Myocyte (in vitro differentiated cells): ENCODE measurements around the gene ZNF827. TPM values are rescaled to one million over a fixed set of nuclear protein-coding genes. Genes with fewer than 3 reads are reported as not detected.

Experiments used
- DNase-seq: peaks from one replicate; pipeline ENCODE4 v3.0.0-alpha.2; 2012; ENCODE audit warnings: low read depth
- polyA plus RNA-seq: library from polyadenylated mRNA; unstranded; fragments of >200 nt; gene quantifications from one replicate; pipeline ENCODE4 v1.2.1, GENCODE V29; 2012; ENCODE audit warnings: missing spikeins
- total RNA-seq: library from RNA; depleted of rRNA; stranded (reverse); fragments of >200 nt; gene quantifications from 2 replicates; pipeline ENCODE4 v1.2.3, GENCODE V29; 2014

The ZNF827 gene
- total RNA-seq, result 8.5 and 10.4 TPM in 2 replicates
- polyA plus RNA-seq, result 10.0 TPM

- peak; percentile 81 for DNase-seq
These were observed at the start of gene ZNF827 for GRCh38 chr4:145938618-145939440. ZNF827 (minus strand) TSS chr4:145938823; CDS start chr4:145938407, 416 bp downstream.

DNA sequence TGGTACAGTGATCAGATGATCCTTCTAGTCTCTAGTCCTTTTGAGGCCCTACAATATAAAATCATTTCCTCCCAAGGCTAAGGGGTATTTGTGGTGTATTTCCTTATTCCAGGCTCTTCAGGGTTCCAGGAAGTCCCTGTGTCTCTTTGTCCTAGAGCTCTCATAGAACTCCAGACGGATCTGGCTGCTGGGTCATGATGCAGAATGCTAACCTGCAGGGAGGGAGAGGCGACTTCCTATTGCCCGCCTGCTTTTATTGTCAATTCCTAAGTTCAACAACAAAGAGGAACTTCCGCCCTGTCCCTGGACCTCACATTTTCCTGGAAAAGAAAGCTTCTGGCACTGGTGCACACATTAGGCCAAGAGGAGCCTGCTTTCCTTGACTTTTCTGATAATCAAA lies 45.9 kb upstream of the ZNF827 start:
- no peak for DNase-seq

GRCh38 chr4:145982791-145983190 lies 44.2 kb upstream of the ZNF827 start:
- no peak for DNase-seq

DNA sequence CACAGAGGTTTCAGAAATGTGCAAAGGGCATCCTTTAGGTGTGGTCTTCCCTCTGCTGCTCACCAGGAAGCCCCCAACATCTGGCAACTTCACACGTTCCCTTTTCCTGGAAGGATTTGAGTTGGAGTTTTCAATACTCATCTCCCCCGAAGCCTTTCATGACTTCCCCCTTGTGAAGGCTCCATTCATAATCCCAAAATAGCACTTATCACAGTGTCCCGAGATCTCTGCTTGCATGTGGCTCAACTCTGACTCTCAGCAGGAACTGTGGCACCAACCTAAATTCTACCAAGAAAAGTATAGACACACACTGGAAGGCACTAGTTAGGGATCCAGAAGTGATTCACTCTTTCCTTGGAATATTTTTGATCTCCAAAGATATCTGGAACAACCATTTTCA lies 40.5 kb upstream of the ZNF827 start:
- no peak for DNase-seq

GRCh38 chr4:145976680-145977079 lies 38.1 kb upstream of the ZNF827 start:
- no peak for DNase-seq

GRCh38 chr4:145960012-145960411 lies 21.4 kb upstream of the ZNF827 start:
- DNase-seq, result no peak

- no peak for DNase-seq
These were observed 18.7 kb upstream of the ZNF827 start for GRCh38 chr4:145957302-145957701.

GRCh38 chr4:145956288-145956890 lies 17.8 kb upstream of the ZNF827 start:
- peak; percentile 48 for DNase-seq

- peak; percentile 40 for DNase-seq
These were observed 16.3 kb upstream of the ZNF827 start for GRCh38 chr4:145954924-145955339.

DNA sequence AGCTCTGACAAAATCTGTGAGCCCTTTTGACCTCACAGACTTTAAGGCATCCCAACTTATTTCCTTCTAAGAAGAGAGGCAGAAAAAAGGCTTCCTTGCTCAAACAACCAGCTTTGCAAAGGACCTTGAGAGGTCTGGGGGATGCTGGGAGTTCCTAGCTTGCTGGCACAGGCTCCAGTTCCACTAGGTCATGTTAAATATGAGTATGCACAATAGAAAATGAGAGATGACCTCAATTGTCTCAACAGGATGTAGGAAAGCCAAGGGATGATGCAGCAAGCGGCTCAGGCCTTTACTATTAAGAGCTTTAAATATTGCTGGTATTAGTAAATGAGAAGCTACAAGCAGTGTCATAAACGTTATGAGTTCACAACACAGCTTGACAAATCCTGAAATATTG lies 13.3 kb upstream of the ZNF827 start:
- DNase-seq, result no peak

DNA sequence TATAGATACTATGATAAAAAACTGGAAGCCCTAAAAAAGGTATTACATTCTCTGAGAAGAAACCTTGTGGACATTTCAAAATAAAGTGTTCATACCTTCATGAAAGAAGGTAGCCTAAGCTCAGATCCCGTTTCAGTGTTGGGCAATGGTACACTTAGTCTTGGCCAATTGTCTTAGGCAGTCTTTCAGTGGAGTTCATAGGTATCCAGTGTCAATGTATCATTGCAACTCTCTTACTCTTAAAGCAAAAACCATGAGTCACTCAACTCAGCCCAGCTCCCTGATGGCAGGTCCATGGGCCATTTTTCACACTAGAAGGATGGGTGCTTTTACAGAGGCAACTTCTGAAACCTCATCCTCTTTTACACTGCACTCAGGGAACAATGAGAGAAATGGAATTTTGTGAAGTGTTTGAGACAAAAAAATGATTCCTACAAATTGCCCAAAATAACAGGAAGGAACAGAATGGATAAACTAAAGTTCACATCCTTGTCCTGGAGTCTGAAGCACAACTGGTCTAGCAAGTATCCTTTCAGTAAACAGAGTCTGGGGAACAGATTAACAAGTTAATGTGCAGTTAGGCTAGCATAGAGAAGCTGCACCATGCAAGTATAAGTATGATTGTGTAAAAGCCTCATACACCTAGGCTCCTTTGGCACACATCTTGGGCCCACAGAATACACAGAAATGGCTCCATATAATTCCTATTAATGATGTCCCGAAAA lies 7.0 kb upstream of the ZNF827 start:
- DNase-seq, result no peak

DNA sequence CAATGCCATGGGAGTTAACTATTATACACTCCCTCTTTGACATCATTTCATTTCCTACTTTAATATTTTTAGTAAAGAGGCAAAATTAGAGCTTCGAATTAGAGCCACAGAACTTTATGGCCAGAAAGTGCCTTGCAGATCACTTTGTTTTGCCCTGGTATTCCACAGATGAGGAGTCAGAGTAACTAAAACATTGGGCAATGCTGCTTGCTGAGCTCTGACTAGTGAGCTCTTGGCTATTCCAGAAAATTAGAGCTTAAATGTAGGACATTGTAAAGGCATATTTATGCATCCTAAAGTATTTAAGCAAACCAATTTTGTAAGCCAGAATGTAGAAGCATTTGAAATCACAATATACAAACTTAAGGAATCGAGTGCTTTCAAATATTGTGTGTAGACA lies 6.3 kb upstream of the ZNF827 start:
- DNase-seq, result no peak

DNA sequence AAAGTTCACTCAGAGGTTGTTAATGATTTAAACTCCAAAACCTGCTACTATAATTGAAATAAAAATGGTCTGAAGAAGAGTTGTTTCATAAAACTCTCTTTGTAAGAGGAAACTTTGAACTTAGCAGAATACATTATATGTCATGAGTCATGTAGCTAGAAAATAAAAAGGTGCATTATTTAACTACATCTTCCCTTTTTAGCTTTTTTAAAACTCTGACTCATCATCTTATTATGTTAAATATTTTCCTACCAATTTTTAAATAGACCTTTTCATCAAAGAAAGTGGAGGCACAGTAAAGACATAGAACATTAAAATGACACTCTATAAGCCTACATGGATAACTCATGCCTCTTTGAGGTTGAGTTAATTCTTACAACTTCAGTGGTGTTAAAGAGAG lies 1.2 kb upstream of the ZNF827 start:
- DNase-seq, result no peak

DNA sequence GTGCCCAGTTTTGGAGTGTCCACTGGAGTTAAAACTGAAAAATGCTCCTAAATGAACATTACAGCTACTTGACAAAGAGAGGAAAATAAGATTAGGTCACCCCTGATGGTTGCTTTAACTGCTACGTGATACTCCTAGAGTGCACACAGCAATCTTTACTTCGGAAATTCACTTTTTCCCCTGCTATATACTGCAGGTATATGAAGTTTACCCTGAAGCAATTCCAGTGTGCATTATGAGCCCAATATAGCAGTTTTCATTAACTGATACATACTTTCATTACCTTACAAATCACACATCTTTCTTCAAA lies 773 bp upstream of the ZNF827 start:
- DNase-seq, result no peak

DNA sequence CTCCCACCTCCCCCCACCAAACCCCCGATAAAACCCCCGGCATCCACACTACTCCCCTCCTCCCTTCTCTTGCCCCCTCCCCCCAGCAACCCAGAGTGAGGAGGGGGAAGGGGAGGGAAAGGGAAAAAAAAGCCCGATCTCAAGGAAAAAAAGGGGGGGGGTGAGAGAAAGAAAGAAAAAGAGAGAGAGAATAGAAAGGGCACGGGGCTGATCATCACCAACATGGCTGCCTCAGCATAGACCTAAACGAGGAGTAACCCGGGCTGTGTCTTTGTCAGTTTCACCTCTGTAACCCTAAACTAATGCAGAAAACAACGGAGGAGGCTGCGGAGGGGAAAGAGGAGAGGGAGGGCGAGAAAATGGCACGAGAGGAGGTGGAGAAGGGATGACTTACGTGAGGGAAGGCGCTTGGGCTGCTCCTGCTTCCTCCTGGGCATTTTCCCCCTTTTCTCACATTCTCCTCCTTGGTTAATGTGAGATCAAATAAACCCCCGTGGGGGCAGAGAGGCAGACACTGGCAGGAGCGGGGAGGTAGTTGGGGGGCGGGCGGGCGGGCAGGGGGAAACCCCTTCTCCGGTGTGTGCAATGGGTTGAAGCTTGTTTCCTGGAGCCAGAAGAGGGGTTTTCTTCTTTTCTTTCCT lies 532 bp downstream of the ZNF827 start:
- peak; percentile 57 for DNase-seq

GRCh38 chr4:145936997-145937901 lies 1.4 kb downstream of the ZNF827 start:
- DNase-seq, result peak; percentile 82

- peak; percentile 80 for DNase-seq
These were observed 2.3 kb downstream of the ZNF827 start for GRCh38 chr4:145936142-145936996.

GRCh38 chr4:145935253-145936141 lies 3.1 kb downstream of the ZNF827 start:
- peak; percentile 47 for DNase-seq
